Gastrocnemius medialis (tissue), 4 donors: ENCODE measurements around the gene CHRNA3. TPM values are rescaled to one million over a fixed set of nuclear protein-coding genes. Genes with fewer than 3 reads are reported as not detected.

Source experiments
- ATAC-seq, 2 donors: fragments of 150-250 bp; one replicate each; pipeline ENCODE4 v1.9.1; 2016
- DNase-seq, 2 donors: peaks; one replicate each; pipeline ENCODE4 v3.0.0-alpha.2; 2019
- H3K27ac ChIP-seq, 4 donors: fragments of 200-600 bp; sonication (generic); 1 replicate in 1 of 4; 2 replicates in 3 of 4; pipeline ENCODE4 v1.5.1; 2016 to 2018; ENCODE audit warnings: mild to moderate bottlenecking in 2 of 4, moderate library complexity in 1 of 4
- H3K27me3 ChIP-seq, 3 donors: fragments of 200-600 bp; sonication (generic) in 2 of 3; 1 replicate in 1 of 3; 2 replicates in 2 of 3; pipeline versions ENCODE4 v1.5.1 to v1.6.0; 2016 to 2019; ENCODE audit warnings: mild to moderate bottlenecking in 1 of 3, moderate library complexity in 1 of 3
- H3K36me3 ChIP-seq, 2 donors: fragments of 200-600 bp; sonication (generic) in 1 of 2; one replicate each; pipeline ENCODE4 v1.5.1; 2017 to 2018
- H3K4me1 ChIP-seq, 2 donors: fragments of 200-600 bp; sonication (generic) in 1 of 2; one replicate each; pipeline ENCODE4 v1.5.1; 2016 to 2017; ENCODE audit warnings: mild to moderate bottlenecking in 2 of 2
- H3K4me3 ChIP-seq, 4 donors: fragments of 200-600 bp; sonication (generic) in 3 of 4; 1 replicate in 1 of 4; 2 replicates in 3 of 4; pipeline ENCODE4 v1.5.1; 2016 to 2019; ENCODE audit warnings: mild to moderate bottlenecking in 2 of 4
- H3K9me3 ChIP-seq, 3 donors: fragments of 200-600 bp; sonication (generic) in 2 of 3; 1 replicate in 1 of 3; 2 replicates in 2 of 3; pipeline ENCODE4 v1.5.1; 2016 to 2019
- POLR2A ChIP-seq, 2 donors: fragments of 450-650 bp; IDR thresholded peaks; one replicate each; pipeline ENCODE4 v1.6.1; 2017; ENCODE audit warnings: antibody characterized with exemption in 2 of 2, mild to moderate bottlenecking in 2 of 2, moderate library complexity in 2 of 2
- in situ Hi-C, 4 donors: fragments of 200-750 bp; cut with MboI; loops; one replicate each; pipeline versions ENCODE4 v1.15.0 to v1.8.0; 2017; ENCODE audit warnings: low sequenced_read_pairs in 4 of 4
- intact Hi-C: fragments of 100-400 bp; cut with DNase I; formaldehyde crosslinking; loops from one replicate; pipeline ENCODE4 v1.15.1; 2023; ENCODE audit warnings: low total_unique reads
- total RNA-seq, 4 donors: library from RNA; depleted of rRNA; stranded (reverse); fragments of >200 nt; gene quantifications; one replicate each; pipeline versions ENCODE4 v1.1.0 to v1.2.3, GENCODE V29; 2016
- TF ChIP-seq, protein P1 (sequence below), 5 experiments: fragments of 450-650 bp in 3 of 5; fragments of 200-600 bp in 2 of 5; sonication (generic) in 2 of 5; IDR thresholded peaks in 4 of 5; conservative IDR thresholded peaks in 1 of 5; 1 replicate in 4 of 5; 2 replicates in 1 of 5; pipeline ENCODE4 v1.5.1; 2016 to 2019; ENCODE audit warnings: antibody characterized with exemption in 5 of 5, mild to moderate bottlenecking in 3 of 5, moderate library complexity in 3 of 5

Gene CHRNA3
- total RNA-seq, 4 donors from 2014 or later: 0.11 TPM; not detected in 3

DNA sequence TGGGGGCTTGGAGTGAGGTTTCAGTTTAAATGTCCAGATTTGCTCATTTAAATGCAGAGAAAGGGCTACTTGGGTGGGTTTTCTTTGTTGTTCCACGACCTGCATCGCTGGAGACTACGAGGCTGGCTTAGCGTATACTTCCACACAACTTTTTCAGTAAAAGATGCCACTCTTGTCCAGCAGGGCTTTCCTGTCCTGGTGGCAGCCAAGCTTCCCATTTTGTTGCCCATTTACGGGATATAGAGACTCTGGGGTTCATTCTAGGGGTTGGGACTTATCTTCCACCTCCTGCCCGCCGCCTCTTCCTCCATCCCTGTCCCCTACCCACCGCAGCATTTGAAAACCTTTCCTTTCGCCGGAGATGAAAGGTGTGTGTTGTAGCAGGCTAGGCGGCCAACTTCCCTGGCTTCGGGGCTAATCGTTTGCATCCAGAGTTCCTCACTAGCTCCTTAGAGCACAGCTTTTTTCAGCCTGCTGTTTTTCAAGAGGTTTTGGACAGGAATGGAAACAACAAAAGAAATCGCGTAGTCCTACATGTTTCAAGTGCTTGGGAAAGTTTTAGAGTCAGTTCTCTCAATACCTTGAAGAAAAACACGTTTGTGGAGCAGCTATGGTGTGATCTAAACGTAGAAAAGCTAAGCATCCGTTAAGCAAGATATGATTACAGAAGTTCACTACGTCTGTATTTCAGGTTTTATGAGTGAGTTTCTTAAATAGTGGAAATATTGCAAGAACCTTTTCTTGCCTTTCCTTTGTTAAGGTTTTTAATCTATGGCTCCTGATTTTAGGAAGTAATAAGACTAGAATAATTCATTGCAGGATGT, 54.6 kb downstream of the CHRNA3 start:
- Histone ChIP-seq H3K27me3 (peaks cover 7 to 28% (median 11%) of the 10 kb centered on the region in 3 donors), H3K9me3 (no peaks in the 10 kb centered on the region), H3K4me3 (peak overlapping the region; percentile 51 to 70 (median 56)), H3K4me1 (peaks cover 8 to 13% of the 10 kb centered on the region in 2 donors), H3K36me3 (no peaks in the 10 kb centered on the region), H3K27ac (no peak overlapping the region)
- in situ Hi-C loops (no loop called here), intact Hi-C loops (no loop called here)
- TF ChIP-seq, protein P1, sequence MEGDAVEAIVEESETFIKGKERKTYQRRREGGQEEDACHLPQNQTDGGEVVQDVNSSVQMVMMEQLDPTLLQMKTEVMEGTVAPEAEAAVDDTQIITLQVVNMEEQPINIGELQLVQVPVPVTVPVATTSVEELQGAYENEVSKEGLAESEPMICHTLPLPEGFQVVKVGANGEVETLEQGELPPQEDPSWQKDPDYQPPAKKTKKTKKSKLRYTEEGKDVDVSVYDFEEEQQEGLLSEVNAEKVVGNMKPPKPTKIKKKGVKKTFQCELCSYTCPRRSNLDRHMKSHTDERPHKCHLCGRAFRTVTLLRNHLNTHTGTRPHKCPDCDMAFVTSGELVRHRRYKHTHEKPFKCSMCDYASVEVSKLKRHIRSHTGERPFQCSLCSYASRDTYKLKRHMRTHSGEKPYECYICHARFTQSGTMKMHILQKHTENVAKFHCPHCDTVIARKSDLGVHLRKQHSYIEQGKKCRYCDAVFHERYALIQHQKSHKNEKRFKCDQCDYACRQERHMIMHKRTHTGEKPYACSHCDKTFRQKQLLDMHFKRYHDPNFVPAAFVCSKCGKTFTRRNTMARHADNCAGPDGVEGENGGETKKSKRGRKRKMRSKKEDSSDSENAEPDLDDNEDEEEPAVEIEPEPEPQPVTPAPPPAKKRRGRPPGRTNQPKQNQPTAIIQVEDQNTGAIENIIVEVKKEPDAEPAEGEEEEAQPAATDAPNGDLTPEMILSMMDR (IDR thresholded peaks at IDR 0.05 in 4 of 5, conservative IDR thresholded peaks at IDR 0.05 in 1 of 5): no peak
- no peak for TF ChIP-seq POLR2A (IDR thresholded peaks at IDR 0.05)
- DNase-seq (no peak), ATAC-seq (peak in 1 of 2 donors; percentile 29)

DNA sequence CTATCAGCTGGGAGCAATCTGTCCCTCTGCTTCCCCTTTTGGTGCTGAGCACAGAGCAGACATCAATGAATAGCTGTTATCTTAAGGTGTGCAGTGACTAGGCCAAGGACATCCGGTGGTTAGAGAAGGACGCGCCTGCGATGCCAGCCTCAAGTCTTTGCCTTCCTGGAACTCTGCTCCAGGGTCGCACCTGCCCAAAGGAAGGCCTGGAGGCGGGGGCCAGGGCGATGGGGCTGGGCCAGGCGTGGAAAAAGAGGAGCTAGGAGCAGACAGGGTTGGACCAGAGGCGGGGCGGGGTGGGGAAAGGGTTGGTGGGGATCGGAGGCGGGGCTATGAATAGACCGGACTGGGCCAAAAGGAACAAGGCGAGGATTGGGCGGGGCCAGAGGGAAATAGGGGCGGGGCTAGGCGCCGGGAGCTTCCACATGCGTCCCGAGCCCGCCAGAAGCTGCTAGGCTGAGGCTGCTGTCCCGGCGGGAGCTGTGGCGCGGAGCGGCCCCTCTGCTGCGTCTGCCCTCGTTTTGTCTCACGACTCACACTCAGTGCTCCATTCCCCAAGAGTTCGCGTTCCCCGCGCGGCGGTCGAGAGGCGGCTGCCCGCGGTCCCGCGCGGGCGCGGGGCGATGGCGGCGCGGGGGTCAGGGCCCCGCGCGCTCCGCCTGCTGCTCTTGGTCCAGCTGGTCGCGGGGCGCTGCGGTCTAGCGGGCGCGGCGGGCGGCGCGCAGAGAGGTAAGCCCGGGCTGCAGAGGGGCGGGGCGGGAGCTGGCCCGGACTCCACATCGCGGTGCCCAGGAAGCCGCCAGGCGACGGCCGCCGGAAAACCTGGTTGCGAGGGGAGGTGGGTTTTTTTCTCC, 55.5 kb downstream of the CHRNA3 start, which contains the start of gene CHRNA5:
TSS of gene CHRNA5 (plus strand) at position 424 of the 854 bp plus-strand sequence. CDS start at position 624, 200 bp downstream.
- TF ChIP-seq, protein P1 (IDR thresholded peaks at IDR 0.05 in 4 of 5, conservative IDR thresholded peaks at IDR 0.05 in 1 of 5): no peak
- peak in 1 of 2 donors; percentile 28 for TF ChIP-seq POLR2A (IDR thresholded peaks at IDR 0.05)
- Histone ChIP-seq H3K4me1 (peaks cover 8 to 13% of the 10 kb centered on the region in 2 donors), H3K9me3 (no peaks in the 10 kb centered on the region), H3K36me3 (no peaks in the 10 kb centered on the region), H3K27me3 (peaks cover 7 to 28% (median 11%) of the 10 kb centered on the region in 3 donors), H3K4me3 (peak within 1 kb of the TSS; percentile 51 to 70 (median 56)), H3K27ac (no peak within 1 kb of the TSS)
- intact Hi-C loops (no loop called here), in situ Hi-C loops (no loop called here)
- peak; percentile 86 to 95 for ATAC-seq
- peak; percentile 66 to 74 for DNase-seq

DNA sequence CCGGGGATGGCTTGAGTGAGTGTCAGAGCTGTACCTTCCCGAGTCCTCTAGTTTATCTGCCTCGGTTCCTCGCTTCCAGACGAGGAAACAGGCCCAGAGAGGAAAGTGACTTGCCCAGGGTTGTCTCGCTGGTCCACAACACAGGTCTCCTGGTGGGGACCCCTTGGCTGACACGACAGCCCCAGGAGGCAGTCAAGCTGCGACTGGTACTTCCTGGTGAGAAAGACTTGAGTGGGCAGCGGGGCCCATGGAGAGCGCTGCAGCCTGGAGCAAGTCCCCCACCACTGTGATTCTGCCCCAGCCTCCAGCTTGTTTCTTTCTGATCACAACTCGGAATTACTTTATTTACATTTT, 56.1 kb downstream of the CHRNA3 start:
- Histone ChIP-seq H3K9me3 (no peaks in the 10 kb centered on the region), H3K4me1 (peaks cover 11 to 18% of the 10 kb centered on the region in 2 donors), H3K36me3 (no peaks in the 10 kb centered on the region), H3K4me3 (peak overlapping the region in 1 of 4 donors; percentile 58), H3K27ac (no peak overlapping the region), H3K27me3 (peaks cover 7 to 24% (median 11%) of the 10 kb centered on the region in 3 donors)
- intact Hi-C loops: no loop called here
- ATAC-seq: no peak
- in situ Hi-C loops: no loop called here
- DNase-seq: no peak
- TF ChIP-seq, protein P1 (IDR thresholded peaks at IDR 0.05 in 4 of 5, conservative IDR thresholded peaks at IDR 0.05 in 1 of 5): no peak
- TF ChIP-seq POLR2A (IDR thresholded peaks at IDR 0.05): no peak

DNA sequence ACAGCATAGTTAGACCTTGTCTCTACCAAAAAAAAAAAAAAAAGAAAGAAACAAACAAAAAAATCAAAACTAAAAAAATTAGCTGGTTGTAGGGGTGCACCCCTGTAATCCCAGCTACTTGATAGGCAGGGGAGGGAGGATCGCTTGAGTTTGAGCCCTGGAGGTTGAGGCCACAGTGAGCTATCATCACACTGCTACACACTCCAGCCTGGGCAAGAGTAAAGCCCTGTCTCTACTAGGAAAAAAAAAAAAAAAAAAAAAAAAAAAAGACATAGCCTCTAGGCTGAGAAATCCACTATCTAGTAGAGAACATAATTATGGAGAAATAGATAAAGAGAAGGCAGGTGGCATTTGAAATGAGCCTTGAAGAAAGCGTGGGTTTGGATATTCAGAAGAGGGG, 57.7 kb downstream of the CHRNA3 start:
- H3K27me3 ChIP-seq: peaks cover 7 to 21% (median 11%) of the 10 kb centered on the region in 3 donors
- ATAC-seq (no peak), DNase-seq (no peak)
- no peaks in the 10 kb centered on the region for H3K9me3 ChIP-seq
- no peak overlapping the region for H3K4me3 ChIP-seq
- H3K27ac ChIP-seq: no peak overlapping the region
- intact Hi-C loops: no loop called here
- peaks cover 17 to 24% of the 10 kb centered on the region in 2 donors for H3K4me1 ChIP-seq
- no peak for TF ChIP-seq POLR2A (IDR thresholded peaks at IDR 0.05)
- TF ChIP-seq, protein P1 (IDR thresholded peaks at IDR 0.05 in 4 of 5, conservative IDR thresholded peaks at IDR 0.05 in 1 of 5): no peak
- in situ Hi-C loops: no loop called here
- H3K36me3 ChIP-seq: no peaks in the 10 kb centered on the region
